HCT116 (cell line): Measurements from ENCODE around the gene PRR29. TPM values are rescaled to one million over a fixed set of nuclear protein-coding genes. Genes with fewer than 3 reads are reported as not detected.

Experiments
- ATAC-seq: fragments of 200-7000 bp; cut with Tn5 transposase; 2 replicates; pipeline ENCODE4 v1.9.1; 2020; ENCODE audit warnings: mild to moderate bottlenecking, moderate library complexity
- BruUV-seq: library from RNA; stranded (reverse); fragments of 400-500 nt; replicated peaks from 2 replicates; lab custom pipeline; 2021; lab: Mats Ljungman, UMichigan
- CTCF ChIA-PET: fragments of 300-600 bp; sonication (Branson Sonifier 250); formaldehyde crosslinking; loops from one replicate; lab custom pipeline; 2021; ENCODE audit warnings: antibody characterized with exemption; lab: Charles Lee
- POLR2A ChIA-PET: fragments of 300-600, 350-600 bp; sonication (Branson Sonifier 250); formaldehyde crosslinking; loops from one replicate; lab custom pipeline; 2021; ENCODE audit warnings: antibody characterized with exemption; lab: Charles Lee
- RAD21 ChIA-PET, 2 experiments: fragments of 300-600 bp; sonication (Branson Sonifier 250); formaldehyde crosslinking; loops; one replicate each; lab custom pipeline; 2023; ENCODE audit warnings: low total read pairs in 2 of 2; ENCODE audit not compliant: uncharacterized antibody in 2 of 2, unreplicated experiment in 2 of 2, low non-redundant PET in 1 of 2; lab: Charles Lee
- DNase-seq: peaks from one replicate; pipeline ENCODE4 v3.0.0-alpha.2; 2010; ENCODE audit warnings: low read depth, low spot score
- H2AFZ ChIP-seq: fragments of 200-600 bp; shearing (Covaris generic), sonication (generic); 2 replicates; pipeline ENCODE4 v1.6.1; 2017; ENCODE audit warnings: low read depth, mixed run types, mixed read lengths, antibody characterized with exemption, low read length; ENCODE audit not compliant: poor library complexity, severe bottlenecking
- H3K27ac ChIP-seq: 2 replicates; pipeline ENCODE4 v1.5.1; 2012; ENCODE audit warnings: low read depth, low read length
- H3K27me3 ChIP-seq: fragments of 200-600 bp; sonication (generic); 2 replicates; pipeline ENCODE4 v1.6.1; 2016; ENCODE audit warnings: mixed run types, low read length, mixed read lengths; ENCODE audit not compliant: insufficient read depth
- H3K36me3 ChIP-seq, 2 experiments: fragments of 200-500 bp in 1 of 2; fragments of 200-600 bp in 1 of 2; sonication (Bioruptor generic) in 1 of 2; sonication (generic) in 1 of 2; 2 replicates each; pipeline versions ENCODE4 v1.5.1 to v1.6.1; 2014 to 2016; ENCODE audit warnings: low read length in 2 of 2, inconsistent platforms in 1 of 2, mixed read lengths in 1 of 2, mixed run types in 1 of 2; ENCODE audit not compliant: insufficient read depth in 2 of 2, control insufficient read depth in 1 of 2
- H3K4me1 ChIP-seq, 2 experiments: fragments of 200-600 bp in 1 of 2; sonication (generic) in 1 of 2; 2 replicates each; pipeline versions ENCODE4 v1.5.1 to v1.6.1; 2012 to 2017; ENCODE audit warnings: low read length in 2 of 2, inconsistent platforms in 1 of 2, mild to moderate bottlenecking in 1 of 2, mixed read lengths in 1 of 2, mixed run types in 1 of 2, moderate library complexity in 1 of 2; ENCODE audit not compliant: insufficient read depth in 2 of 2, control insufficient read depth in 1 of 2
- H3K4me2 ChIP-seq: fragments of 200-600 bp; sonication (generic); 2 replicates; pipeline ENCODE4 v1.6.1; 2017; ENCODE audit warnings: mixed run types, low read length, mixed read lengths
- H3K4me3 ChIP-seq, 2 experiments: fragments of 200-600 bp in 1 of 2; sonication (generic) in 1 of 2; replicated peaks in 1 of 2; 2 replicates each; pipeline ENCODE4 v1.5.1; 2011 to 2016; ENCODE audit warnings: low read length in 2 of 2, control low read depth in 1 of 2, low read depth in 1 of 2, mild to moderate bottlenecking in 1 of 2, mixed read lengths in 1 of 2, mixed run types in 1 of 2
- H3K79me2 ChIP-seq: fragments of 200-600 bp; sonication (generic); 2 replicates; pipeline ENCODE4 v1.6.1; 2017; ENCODE audit warnings: mild to moderate bottlenecking, mixed run types, low read length, moderate library complexity, mixed read lengths; ENCODE audit not compliant: insufficient read depth
- H3K9ac ChIP-seq: fragments of 200-600 bp; sonication (generic); 2 replicates; pipeline ENCODE4 v1.6.1; 2016; ENCODE audit warnings: low read length, mixed read lengths
- H3K9me2 ChIP-seq: fragments of 200-600 bp; sonication (generic), shearing (Covaris generic); 2 replicates; pipeline ENCODE4 v1.6.1; 2017; ENCODE audit warnings: mixed run types, mild to moderate bottlenecking, moderate library complexity; ENCODE audit not compliant: insufficient read depth
- H3K9me3 ChIP-seq, 2 experiments: fragments of 200-500 bp in 1 of 2; fragments of 200-600 bp in 1 of 2; sonication (Bioruptor generic) in 1 of 2; sonication (generic) in 1 of 2; 2 replicates each; pipeline ENCODE4 v1.6.1; 2014 to 2017; ENCODE audit warnings: low read length in 2 of 2, mixed read lengths in 2 of 2, inconsistent platforms in 1 of 2, low read depth in 1 of 2, mild to moderate bottlenecking in 1 of 2, mixed run types in 1 of 2, moderate library complexity in 1 of 2; ENCODE audit not compliant: control insufficient read depth in 1 of 2, insufficient read depth in 1 of 2
- H4K20me1 ChIP-seq: fragments of 200-600 bp; sonication (generic), shearing (Covaris generic); 2 replicates; pipeline ENCODE4 v1.6.1; 2017; ENCODE audit warnings: mixed run types, mild to moderate bottlenecking, moderate library complexity; ENCODE audit not compliant: insufficient read depth
- ATF3 ChIP-seq: IDR thresholded peaks from 2 replicates; pipeline ENCODE4 v1.6.1; 2012
- CEBPB ChIP-seq: IDR thresholded peaks from 2 replicates; pipeline ENCODE4 v1.6.1; 2012; ENCODE audit warnings: low read depth
- CTCF ChIP-seq, 3 experiments: fragments of 200-600 bp in 1 of 3; sonication (generic) in 1 of 3; IDR thresholded peaks in 2 of 3; conservative IDR thresholded peaks in 1 of 3; 2 replicates each; pipeline ENCODE4 v1.5.1; 2012 to 2017; ENCODE audit warnings: low read depth in 2 of 3, low read length in 2 of 3, antibody characterized with exemption in 1 of 3, borderline replicate concordance in 1 of 3, control low read depth in 1 of 3, mild to moderate bottlenecking in 1 of 3, mixed read lengths in 1 of 3, mixed run types in 1 of 3, moderate library complexity in 1 of 3; ENCODE audit not compliant: insufficient read depth in 1 of 3
- ELF1 ChIP-seq: IDR thresholded peaks from 2 replicates; pipeline ENCODE4 v1.6.1; 2012; ENCODE audit warnings: low read depth, borderline replicate concordance
- EZH2phosphoT487 ChIP-seq: fragments of 200-600 bp; IDR thresholded peaks from 2 replicates; pipeline ENCODE4 v1.6.1; 2018; ENCODE audit warnings: antibody characterized with exemption, borderline replicate concordance
- FOSL1 ChIP-seq: IDR thresholded peaks from 2 replicates; pipeline ENCODE4 v1.6.1; 2012; ENCODE audit warnings: low read depth
- JUND ChIP-seq: IDR thresholded peaks from 2 replicates; pipeline ENCODE4 v1.6.1; 2012
- RAD21 ChIP-seq: IDR thresholded peaks from 2 replicates; pipeline ENCODE4 v1.6.1; 2012; ENCODE audit warnings: low read depth, mild to moderate bottlenecking
- REST ChIP-seq: IDR thresholded peaks from 2 replicates; pipeline ENCODE4 v1.6.1; 2012; ENCODE audit warnings: low read depth
- SP1 ChIP-seq: IDR thresholded peaks from 2 replicates; pipeline ENCODE4 v1.6.1; 2012; ENCODE audit warnings: low read depth
- TCF7L2 ChIP-seq: IDR thresholded peaks from 2 replicates; pipeline ENCODE4 v1.7.0; 2011; ENCODE audit warnings: borderline replicate concordance, inconsistent platforms; ENCODE audit not compliant: insufficient read depth, insufficient read length; ENCODE audit errors: extremely low read depth
- YY1 ChIP-seq: IDR thresholded peaks from 2 replicates; pipeline ENCODE4 v1.6.1; 2011; ENCODE audit warnings: low read length, low read depth, moderate library complexity, mild to moderate bottlenecking; ENCODE audit not compliant: insufficient replicate concordance; ENCODE audit errors: extremely low read depth
- ZFX ChIP-seq: fragments of 450-650 bp; IDR thresholded peaks from 2 replicates; pipeline ENCODE4 v1.6.1; 2017
- ZNF274 ChIP-seq: fragments of 200-500 bp; sonication (Bioruptor generic); IDR thresholded peaks from 2 replicates; pipeline ENCODE4 v1.6.1; 2014; ENCODE audit warnings: mild to moderate bottlenecking, low read depth, low read length, inconsistent platforms
- intact Hi-C: fragments of 100-400 bp; cut with micrococcal nuclease; formaldehyde crosslinking; loops from 2 replicates; pipeline ENCODE4 v1.10.0; 2022
- total RNA-seq: library from RNA; stranded (reverse); gene quantifications from one replicate; pipeline ENCODE4 v1.2.1, GENCODE V29; 2021; ENCODE audit not compliant: unreplicated experiment

The PRR29 gene
- total RNA-seq, 1 experiment from 2014 or later: not detected

- H4K20me1 ChIP-seq: no peaks in the 10 kb centered on the region
- TF ChIP-seq FOSL1: no peak
- no peak for TF ChIP-seq ZNF274
- TF ChIP-seq ELF1: no peak
- TF ChIP-seq RAD21: no peak
- TF ChIP-seq ATF3: no peak
- no peak for TF ChIP-seq REST
- no peak for TF ChIP-seq JUND
- TF ChIP-seq YY1: no peak
- TF ChIP-seq EZH2phosphoT487: no peak
- no peak for TF ChIP-seq SP1
- no peak for TF ChIP-seq CTCF (IDR thresholded peaks at IDR 0.05 in 2 of 3, conservative IDR thresholded peaks at IDR 0.05 in 1 of 3; ENCODE audit: borderline replicate concordance in 1 of 3, insufficient read depth in 1 of 3, low read depth in 2 of 3, low read length in 2 of 3)
- no peak for TF ChIP-seq ZFX
- no peak for TF ChIP-seq TCF7L2
- no peak for TF ChIP-seq CEBPB
- DNase-seq: no peak
- H3K79me2 ChIP-seq: no peaks in the 10 kb centered on the region
- intact Hi-C loops: no loop called here
- H3K27ac ChIP-seq: no peak overlapping the region
- no peaks in the 10 kb centered on the region for H3K9me3 ChIP-seq
- no TSS peak for BruUV-seq
- peaks cover 14 to 41% of the 10 kb centered on the region in 2 experiments for H3K4me1 ChIP-seq
- no peak overlapping the region for H3K9ac ChIP-seq
- no peak overlapping the region for H3K4me2 ChIP-seq
- no peaks in the 10 kb centered on the region for H3K27me3 ChIP-seq
- H3K4me3 ChIP-seq: no peak overlapping the region
- CTCF ChIA-PET: no interaction called here
- no peaks in the 10 kb centered on the region for H3K36me3 ChIP-seq
- no peaks in the 10 kb centered on the region for H3K9me2 ChIP-seq
- POLR2A ChIA-PET: no interaction called here
- no peak for ATAC-seq
- no peak overlapping the region for H2AFZ ChIP-seq
- RAD21 ChIA-PET: no interaction called here
Observed at GRCh38 chr17:64008346-64008745, 10.2 kb downstream of the PRR29 start.
